Psoas muscle (tissue), 8 donors: ENCODE data around the gene TSKU. TPM values are rescaled to one million over a fixed set of nuclear protein-coding genes. Genes with fewer than 3 reads are reported as not detected.

ENCODE experiments used
- ATAC-seq, 4 donors: fragments of 200-7000 bp; cut with Tn5 transposase; one replicate each; pipeline ENCODE4 v1.9.1; 2020; ENCODE audit warnings: moderate library complexity in 3 of 4, mild to moderate bottlenecking in 2 of 4
- DNase-seq, 2 donors: peaks; one replicate each; pipeline ENCODE4 v3.0.0-alpha.2; 2020
- H3K27ac ChIP-seq: fragments of 200-600 bp; one replicate; pipeline ENCODE4 v1.8.0; 2022
- H3K27me3 ChIP-seq, 3 donors: fragments of 200-600 bp in 1 of 3; one replicate each; pipeline versions ENCODE4 v1.6.1 to v1.8.0; 2013 to 2022; ENCODE audit warnings: low read length in 2 of 3, mild to moderate bottlenecking in 2 of 3, moderate library complexity in 1 of 3; ENCODE audit not compliant: insufficient read depth in 3 of 3
- H3K36me3 ChIP-seq, 2 donors: fragments of 200-600 bp in 1 of 2; one replicate each; pipeline versions ENCODE4 v1.6.1 to v1.8.0; 2013 to 2022; ENCODE audit warnings: low read depth in 1 of 2, mild to moderate bottlenecking in 1 of 2, moderate library complexity in 1 of 2; ENCODE audit not compliant: insufficient read depth in 1 of 2
- H3K4me1 ChIP-seq: fragments of 200-600 bp; one replicate; pipeline ENCODE4 v1.8.0; 2022
- H3K4me3 ChIP-seq: fragments of 200-600 bp; one replicate; pipeline ENCODE4 v1.8.0; 2022; ENCODE audit warnings: mild to moderate bottlenecking
- H3K9me3 ChIP-seq: fragments of 200-600 bp; one replicate; pipeline ENCODE4 v1.8.0; 2022
- CTCF ChIP-seq: fragments of 200-600 bp; IDR thresholded peaks from one replicate; pipeline ENCODE4 v1.8.0; 2022; ENCODE audit warnings: antibody characterized with exemption
- WGBS, 3 donors: extraction: QIAGEN DNeasy Blood & Tissue Kit; methylation state at CpG; one replicate each; pipeline versions ENCODE4 v1.1.6 to v1.1.7; 2013; 5-methylcytosine and 5-hydroxymethylcytosine counted together
- intact Hi-C, 2 donors: fragments of 100-400 bp; cut with DNase I; formaldehyde crosslinking; loops; one replicate each; pipeline versions ENCODE4 v1.11.0 to v1.14.2; 2022
- polyA plus RNA-seq, 3 donors: library from polyadenylated mRNA; stranded (reverse); fragments of 200-250 nt; gene quantifications; one replicate each; pipeline ENCODE4 v1.2.3, GENCODE V29; 2013
- total RNA-seq, 4 donors: library from RNA; stranded (reverse); fragmentation: NEBNext Ultra II Directional in 2 of 4; extraction: Animal tissue kit (Norgen Biotek cat#: 25700) in 2 of 4; gene quantifications; one replicate each; pipeline versions ENCODE4 v1.2.1 to v1.2.4, GENCODE V29; 2021 to 2023
- donor health status: healthy with polysubstance abuse.
- donor health status: DM: no; HTN: no; CAD: no; lungs with moderate emphysema.
- donor health status: Bipolar disorder and iron deficiency.
- donor health status: healthy.
- donor health status: DM: yes; HTN: yes; CAD: no.
- donor health status: DM: no; HTN: no; CAD: no.
- donor health status: DM: no; HTN: no; CAD: no.
- donor health status: DM: yes; HTN: yes; CAD: no.

Gene TSKU
- total and polyA plus RNA-seq, 7 donors = 3.1 to 11.4 (median 4.0) TPM

- ATAC-seq = no peak
- WGBS, 3 donors = 94 to 96% (median 94%) methylated on average over 26 of the region's 26 CpGs
- DNase-seq = no peak
- Histone ChIP-seq H3K36me3 (no peaks in the 10 kb centered on the region), H3K27me3 (no peaks in the 10 kb centered on the region), H3K9me3 (no peaks in the 10 kb centered on the region), H3K4me3 (no peak overlapping the region), H3K27ac (no peak overlapping the region), H3K4me1 (no peaks in the 10 kb centered on the region)
- intact Hi-C loops = no loop called here
- no peak for TF ChIP-seq CTCF
Measured at GRCh38 chr11:76795936-76796441, 12.8 kb downstream of the TSKU start.

- Histone ChIP-seq H3K36me3 (no peaks in the 10 kb centered on the region), H3K27ac (no peak overlapping the region), H3K4me3 (no peak overlapping the region), H3K4me1 (no peaks in the 10 kb centered on the region), H3K9me3 (no peaks in the 10 kb centered on the region), H3K27me3 (no peaks in the 10 kb centered on the region)
- no peak for DNase-seq
- no peak for TF ChIP-seq CTCF
- no peak for ATAC-seq
- intact Hi-C loops = no loop called here
- 91 to 95% (median 93%) methylated on average over 20 of the region's 20 CpGs for WGBS, 3 donors
Measured at GRCh38 chr11:76796511-76797198, 13.5 kb downstream of the TSKU start.

GRCh38 chr11:76797341-76798201, 14.4 kb downstream of the TSKU start:
- H3K4me3 ChIP-seq = no peak overlapping the region
- H3K36me3 ChIP-seq = no peaks in the 10 kb centered on the region
- 90 to 95% (median 93%) methylated on average over 11 of the region's 11 CpGs for WGBS, 3 donors
- H3K27ac ChIP-seq = no peak overlapping the region
- H3K9me3 ChIP-seq = no peaks in the 10 kb centered on the region
- DNase-seq (no peak), ATAC-seq (no peak)
- TF ChIP-seq CTCF = no peak
- H3K27me3 ChIP-seq = no peaks in the 10 kb centered on the region
- intact Hi-C loops = loop anchor here in 1 of 2 donors (1.0 kb wide), 1 partner anchor 63 kb away; no protein-coding TSS in a partner anchor
- H3K4me1 ChIP-seq = no peaks in the 10 kb centered on the region

GRCh38 chr11:76798202-76798581, 15.0 kb downstream of the TSKU start:
- H3K4me3 ChIP-seq = no peak overlapping the region
- no peak for TF ChIP-seq CTCF
- H3K27me3 ChIP-seq = no peaks in the 10 kb centered on the region
- ATAC-seq = no peak
- 90 to 93% (median 92%) methylated on average over 5 of the region's 5 CpGs for WGBS, 3 donors
- H3K36me3 ChIP-seq = no peaks in the 10 kb centered on the region
- intact Hi-C loops = loop anchor here in 1 of 2 donors (1.0 kb wide), 1 partner anchor 64 kb away; no protein-coding TSS in a partner anchor
- no peak overlapping the region for H3K27ac ChIP-seq
- no peaks in the 10 kb centered on the region for H3K9me3 ChIP-seq
- no peak for DNase-seq
- H3K4me1 ChIP-seq = no peaks in the 10 kb centered on the region
